Fibroblast of skin of right quadriceps (primary cell): Measurements from ENCODE around the gene PSMA7.

ENCODE experiments used
- DNase-seq: peaks from one replicate; pipeline ENCODE4 v3.0.0-alpha.2; 2013

Gene PSMA7

GRCh38 chr20:62143081-62143956 lies at the start of gene PSMA7, which contains the start of gene SS18L1:
PSMA7 (minus strand) TSS chr20:62143394; CDS start chr20:62143303, 91 bp downstream.
SS18L1 (plus strand) TSS chr20:62143769; CDS start chr20:62143821, 52 bp downstream.
- peak; percentile 88 for DNase-seq

GRCh38 chr20:62192635-62193034 lies 49.4 kb upstream of the PSMA7 start:
- DNase-seq = no peak

DNA sequence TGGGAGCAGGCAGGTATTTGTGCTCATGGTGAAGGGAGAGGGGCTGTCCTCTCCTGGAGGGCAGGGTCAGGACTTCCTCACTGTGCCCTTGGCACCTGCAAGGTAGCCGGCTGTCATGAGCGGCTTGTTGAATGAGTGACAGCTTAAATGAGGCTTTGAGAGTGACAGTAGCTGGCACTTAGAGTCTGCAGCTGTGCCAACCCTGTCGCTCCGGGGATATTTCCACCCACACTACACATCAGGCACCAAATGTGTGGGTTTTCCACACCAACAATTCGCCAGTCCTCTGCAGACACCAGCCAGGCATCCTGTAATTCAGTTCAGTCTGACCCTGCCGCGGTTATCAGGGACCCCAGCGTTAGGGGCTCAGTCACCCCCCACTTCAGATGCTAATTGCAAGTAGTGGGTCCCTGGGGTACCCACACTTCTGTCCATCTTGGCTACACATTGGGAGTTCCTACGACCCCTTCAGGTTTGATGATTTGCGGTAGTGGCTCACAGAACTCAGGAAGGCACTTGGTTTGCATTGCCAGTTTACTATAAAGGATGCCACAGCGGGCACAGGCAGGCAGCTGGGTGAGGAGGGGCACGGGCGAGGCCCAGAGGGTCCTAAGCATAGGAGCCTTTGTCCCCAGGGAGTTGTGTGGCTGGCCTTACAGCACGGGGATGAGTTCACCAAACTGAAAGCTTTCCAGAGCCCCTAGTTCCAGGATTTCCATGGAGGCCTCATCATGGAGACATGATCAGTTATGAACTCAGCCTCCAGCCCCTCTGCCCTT lies 48.8 kb upstream of the PSMA7 start:
- DNase-seq = no peak

DNA sequence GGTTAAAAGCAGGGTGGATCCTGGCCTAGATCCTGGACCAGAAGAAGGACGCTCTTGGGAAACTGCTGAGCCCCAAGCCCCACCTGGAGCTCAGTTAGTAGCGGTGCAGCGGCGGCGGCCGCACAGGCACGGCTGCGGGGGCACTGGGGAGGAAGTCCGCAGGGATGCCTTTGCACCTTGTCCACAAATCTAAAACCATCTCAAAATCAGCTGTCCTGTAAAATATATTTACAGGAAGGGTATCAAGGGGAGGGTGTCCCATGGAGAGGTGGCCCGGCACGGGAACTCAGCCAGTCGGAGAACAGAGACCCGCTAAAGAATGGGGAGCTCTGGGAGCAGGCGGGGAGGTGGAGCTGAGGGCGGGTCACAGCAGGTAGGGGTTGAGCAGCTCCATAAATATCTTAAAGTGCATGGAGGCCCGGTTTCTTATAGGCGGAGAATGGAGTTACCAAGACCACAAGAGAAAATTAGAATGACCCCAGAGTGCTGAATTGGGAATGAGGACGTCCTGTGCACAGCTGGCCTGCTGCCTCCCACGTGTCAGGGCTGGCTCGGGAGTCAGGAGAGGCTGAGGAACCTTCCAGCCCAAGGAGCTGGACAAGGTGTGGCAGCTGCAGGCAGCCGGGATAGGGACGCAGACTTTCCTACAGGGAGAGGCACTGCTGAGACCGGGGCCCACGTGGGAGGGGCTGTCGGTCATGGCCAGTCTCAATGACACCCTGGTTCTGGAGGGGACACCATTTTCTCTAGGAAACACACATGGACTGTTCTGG lies 47.6 kb upstream of the PSMA7 start:
- no peak for DNase-seq

- no peak for DNase-seq
These were observed 44.0 kb upstream of the PSMA7 start for GRCh38 chr20:62186887-62187866.

GRCh38 chr20:62186096-62186426 lies 42.9 kb upstream of the PSMA7 start:
- DNase-seq = no peak

GRCh38 chr20:62183426-62184142 lies 40.4 kb upstream of the PSMA7 start:
- DNase-seq = no peak

GRCh38 chr20:62182469-62183425 lies 39.6 kb upstream of the PSMA7 start, which contains the start of gene MTG2:
MTG2 (plus strand) TSS chr20:62183028; CDS start chr20:62193421, 10,393 bp downstream.
- peak; percentile 94 for DNase-seq

DNA sequence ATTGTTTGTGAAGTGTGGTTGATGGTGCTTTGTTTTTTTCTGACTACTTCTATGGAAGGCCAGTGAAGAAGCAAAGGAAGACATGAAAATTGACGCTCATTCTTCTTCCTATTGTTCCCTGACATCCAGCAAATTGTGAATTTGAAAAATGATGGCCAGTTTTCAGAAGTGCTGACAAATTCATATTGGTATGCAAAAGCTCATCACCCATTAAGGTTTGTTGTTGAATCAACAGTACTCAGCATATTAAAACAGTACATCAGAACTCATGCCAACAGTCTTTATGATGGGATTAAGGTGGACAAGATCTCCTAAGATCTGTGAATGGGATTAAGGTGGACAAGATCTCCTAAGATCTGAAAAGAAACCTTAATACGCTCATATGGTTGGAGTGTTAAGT lies 38.6 kb upstream of the PSMA7 start:
- no peak for DNase-seq

DNA sequence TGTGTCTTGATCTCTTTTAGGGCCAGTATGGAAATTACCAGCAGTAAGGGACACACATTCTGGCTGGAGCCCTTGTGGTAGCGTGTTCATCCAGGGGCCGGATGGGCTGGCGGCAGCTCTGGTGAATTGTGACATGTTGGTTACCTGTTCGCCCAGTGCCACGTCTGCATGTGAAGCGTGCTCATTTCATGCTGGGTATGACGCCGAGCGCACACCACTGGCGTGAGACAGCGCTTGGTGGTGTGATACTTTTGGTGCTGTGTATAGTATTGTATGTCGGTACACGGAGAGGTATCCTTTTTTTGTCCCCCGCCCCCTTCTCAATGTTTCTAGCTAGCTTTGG lies 35.9 kb upstream of the PSMA7 start:
- no peak for DNase-seq

GRCh38 chr20:62178316-62179161 lies 35.3 kb upstream of the PSMA7 start:
- no peak for DNase-seq

DNA sequence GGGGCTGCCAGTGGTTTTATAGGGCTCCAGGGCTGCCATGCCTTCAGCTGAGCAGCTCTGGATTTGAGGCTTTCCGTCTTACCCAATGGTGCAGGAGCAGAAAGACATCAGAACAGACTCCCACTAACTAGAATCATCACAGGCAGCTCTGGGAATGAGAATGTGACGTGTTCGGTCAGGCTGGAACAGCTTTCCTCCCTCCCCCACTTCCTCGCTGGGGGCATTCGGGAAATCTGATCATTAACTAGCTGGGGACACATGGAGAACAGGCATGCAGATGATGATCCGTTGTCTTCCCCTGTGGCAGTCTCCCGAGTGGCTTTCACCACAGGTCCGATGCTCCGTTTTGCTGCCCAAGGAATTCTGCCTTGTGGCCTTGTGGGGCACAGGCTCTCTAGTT lies 34.1 kb upstream of the PSMA7 start:
- DNase-seq = peak; percentile 53

GRCh38 chr20:62176866-62177265 lies 33.7 kb upstream of the PSMA7 start:
- DNase-seq = no peak

DNA sequence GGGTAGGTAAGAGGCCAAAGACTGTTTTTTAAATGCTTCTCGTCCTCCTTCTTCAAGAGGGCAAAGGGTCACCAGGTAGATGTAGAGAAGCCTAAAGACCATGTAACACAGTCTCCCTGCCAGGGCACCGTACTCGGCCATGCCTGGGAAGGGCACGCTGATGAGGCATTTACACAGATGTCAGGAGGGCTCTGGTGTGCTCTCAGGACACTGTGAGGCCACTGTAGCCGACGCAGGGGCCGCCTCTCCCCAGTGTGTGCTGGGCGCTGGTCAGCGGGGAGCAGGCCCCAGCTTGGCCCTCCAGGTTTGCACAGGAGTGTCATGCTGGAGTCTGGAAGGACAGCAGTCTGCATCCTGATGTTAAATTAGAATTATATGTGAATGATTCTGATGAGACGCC lies 32.5 kb upstream of the PSMA7 start:
- DNase-seq = no peak

DNA sequence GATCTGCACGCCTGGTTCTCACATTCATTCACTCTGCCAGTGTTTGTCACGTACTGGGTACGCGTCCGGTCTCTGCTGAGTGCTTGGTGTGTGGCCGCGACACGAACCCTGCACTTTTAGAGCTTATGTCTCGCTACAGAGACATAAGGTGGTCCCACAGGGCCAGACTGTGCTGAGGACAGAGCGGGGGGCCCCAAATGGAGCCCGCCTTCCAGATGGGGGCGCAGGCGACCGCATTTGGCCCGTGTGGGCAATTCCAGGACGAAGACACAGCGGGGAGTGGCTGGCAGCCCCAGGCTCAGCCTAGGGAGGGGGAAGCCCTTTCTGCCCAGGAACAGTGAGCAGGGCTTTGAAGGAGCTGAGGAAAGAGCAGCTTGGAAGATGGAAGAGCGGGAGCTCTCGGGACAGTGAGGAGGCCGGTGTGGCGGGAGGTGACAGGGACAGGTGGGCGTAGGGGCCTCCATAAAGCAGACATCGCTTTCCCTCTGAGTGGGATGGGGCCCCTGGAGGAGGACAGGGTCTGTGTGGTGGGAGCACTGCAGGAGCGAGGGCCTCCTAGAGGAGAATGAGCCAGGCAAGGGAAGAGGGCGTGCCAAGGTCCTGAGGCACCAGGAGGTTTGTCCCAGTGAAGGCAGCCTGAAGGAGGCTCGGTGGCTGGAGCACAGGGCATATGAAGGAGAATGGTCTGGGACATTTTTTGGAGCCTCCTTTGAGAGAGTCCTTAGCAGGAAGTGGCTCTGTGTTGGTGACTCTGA lies 31.9 kb upstream of the PSMA7 start:
- DNase-seq = no peak

- no peak for DNase-seq
These were observed 31.0 kb upstream of the PSMA7 start for GRCh38 chr20:62174021-62174804.

DNA sequence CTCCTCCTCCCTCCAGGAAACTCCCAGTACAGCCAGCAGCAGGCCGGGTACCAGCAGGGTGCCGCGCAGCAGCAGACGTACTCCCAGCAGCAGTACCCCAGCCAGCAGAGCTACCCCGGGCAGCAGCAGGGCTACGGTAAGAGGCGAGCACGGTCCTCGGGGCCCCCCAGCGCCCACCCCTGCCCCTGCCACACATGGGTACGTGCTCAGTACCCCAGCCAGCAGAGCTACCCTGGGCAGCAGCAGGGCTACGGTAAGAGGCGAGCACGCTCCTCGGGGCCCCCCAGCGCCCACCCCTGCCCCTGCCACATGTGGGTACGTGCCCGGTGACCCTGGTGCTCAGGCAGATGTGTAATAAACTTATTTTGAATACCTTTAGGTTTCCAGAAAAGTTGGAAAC lies 29.5 kb upstream of the PSMA7 start:
- no peak for DNase-seq

DNA sequence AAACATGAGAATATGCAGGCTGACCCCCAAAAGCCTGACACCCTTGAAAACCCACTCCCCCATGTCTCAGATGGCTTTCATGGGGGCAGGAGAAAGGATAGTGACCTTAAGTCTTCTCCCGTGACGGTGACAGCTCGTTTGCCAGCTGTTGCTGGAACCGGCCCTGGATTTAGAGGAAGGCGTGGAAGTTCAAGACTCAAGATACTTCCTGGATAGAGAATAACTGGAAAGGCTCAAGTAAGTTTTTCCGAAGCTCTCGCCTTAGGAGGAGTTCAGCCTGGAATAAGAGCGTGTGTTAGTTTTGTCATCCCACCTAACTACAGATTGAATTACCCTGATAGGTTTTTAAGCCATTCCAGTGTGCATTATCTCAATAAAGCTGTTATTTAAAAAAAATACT lies 28.1 kb upstream of the PSMA7 start:
- DNase-seq = no peak
